KMS-11 (cell line): Measurements from ENCODE around the gene CREB1.

Source experiments
- H2AFZ ChIP-seq: fragments of 200-600 bp; sonication (generic); 2 replicates; pipeline ENCODE4 v1.6.1; 2016; ENCODE audit warnings: antibody characterized with exemption, mixed run types, low read depth
- H3K27ac ChIP-seq: fragments of 200-600 bp; sonication (generic); 2 replicates; pipeline ENCODE4 v1.6.1; 2016; ENCODE audit warnings: mild to moderate bottlenecking, mixed run types
- H3K27me3 ChIP-seq: fragments of 200-600 bp; sonication (generic); 2 replicates; pipeline ENCODE4 v1.6.1; 2017; ENCODE audit warnings: mild to moderate bottlenecking, low read depth, mixed run types, moderate library complexity; ENCODE audit not compliant: insufficient read depth
- H3K36me3 ChIP-seq: fragments of 200-600 bp; sonication (generic); 2 replicates; pipeline ENCODE4 v1.6.1; 2017; ENCODE audit warnings: mild to moderate bottlenecking, mixed run types; ENCODE audit not compliant: insufficient read depth
- H3K4me1 ChIP-seq: fragments of 200-600 bp; sonication (generic); 2 replicates; pipeline ENCODE4 v1.6.1; 2016; ENCODE audit warnings: mild to moderate bottlenecking, low read depth, mixed run types; ENCODE audit not compliant: poor library complexity, severe bottlenecking
- H3K4me2 ChIP-seq: fragments of 200-600 bp; sonication (generic); 2 replicates; pipeline ENCODE4 v1.7.0; 2016; ENCODE audit warnings: mild to moderate bottlenecking, mixed run types
- H3K4me3 ChIP-seq: fragments of 200-600 bp; sonication (generic); IDR thresholded peaks from 2 replicates; pipeline ENCODE4 v1.6.1; 2017; ENCODE audit warnings: low read depth, low read length, mixed read lengths; ENCODE audit not compliant: insufficient read depth
- H3K79me2 ChIP-seq: fragments of 200-600 bp; sonication (generic); 2 replicates; pipeline ENCODE4 v1.6.1; 2016; ENCODE audit warnings: low read depth, mixed run types; ENCODE audit not compliant: insufficient read depth
- H3K9ac ChIP-seq: fragments of 200-600 bp; sonication (generic); 2 replicates; pipeline ENCODE4 v1.6.1; 2016; ENCODE audit warnings: mild to moderate bottlenecking, mixed run types
- H4K20me1 ChIP-seq: fragments of 200-600 bp; sonication (generic); 2 replicates; pipeline ENCODE4 v1.6.1; 2016; ENCODE audit warnings: mild to moderate bottlenecking, mixed run types; ENCODE audit not compliant: insufficient read depth
- TF ChIP-seq, protein P1 (sequence below): fragments of 200-600 bp; sonication (generic); conservative IDR thresholded peaks from 2 replicates; pipeline ENCODE4 v1.6.1; 2017; ENCODE audit warnings: low read depth, mild to moderate bottlenecking, antibody characterized with exemption, low read length, moderate library complexity, mixed read lengths

Gene CREB1

DNA sequence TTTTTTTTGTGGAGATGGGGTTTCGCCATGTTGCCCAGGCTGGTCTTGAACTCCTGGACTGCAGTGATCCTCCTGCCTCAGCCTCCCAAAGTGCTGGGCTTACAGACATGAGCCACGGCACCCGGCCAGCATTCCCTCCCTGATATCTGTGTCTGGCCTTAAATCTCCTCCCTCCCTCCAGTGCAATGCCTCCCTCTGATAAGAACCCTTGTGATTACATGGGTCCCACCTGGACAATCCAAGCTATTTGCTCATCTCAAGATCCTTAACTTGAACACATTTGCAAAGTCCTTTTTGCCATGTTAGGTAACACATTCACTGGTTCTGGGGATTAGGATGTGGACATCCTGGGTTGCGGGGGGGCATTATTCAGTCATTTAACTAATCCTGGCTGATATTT is 40.5 kb upstream of the CREB1 start:
- TF ChIP-seq, protein P1, sequence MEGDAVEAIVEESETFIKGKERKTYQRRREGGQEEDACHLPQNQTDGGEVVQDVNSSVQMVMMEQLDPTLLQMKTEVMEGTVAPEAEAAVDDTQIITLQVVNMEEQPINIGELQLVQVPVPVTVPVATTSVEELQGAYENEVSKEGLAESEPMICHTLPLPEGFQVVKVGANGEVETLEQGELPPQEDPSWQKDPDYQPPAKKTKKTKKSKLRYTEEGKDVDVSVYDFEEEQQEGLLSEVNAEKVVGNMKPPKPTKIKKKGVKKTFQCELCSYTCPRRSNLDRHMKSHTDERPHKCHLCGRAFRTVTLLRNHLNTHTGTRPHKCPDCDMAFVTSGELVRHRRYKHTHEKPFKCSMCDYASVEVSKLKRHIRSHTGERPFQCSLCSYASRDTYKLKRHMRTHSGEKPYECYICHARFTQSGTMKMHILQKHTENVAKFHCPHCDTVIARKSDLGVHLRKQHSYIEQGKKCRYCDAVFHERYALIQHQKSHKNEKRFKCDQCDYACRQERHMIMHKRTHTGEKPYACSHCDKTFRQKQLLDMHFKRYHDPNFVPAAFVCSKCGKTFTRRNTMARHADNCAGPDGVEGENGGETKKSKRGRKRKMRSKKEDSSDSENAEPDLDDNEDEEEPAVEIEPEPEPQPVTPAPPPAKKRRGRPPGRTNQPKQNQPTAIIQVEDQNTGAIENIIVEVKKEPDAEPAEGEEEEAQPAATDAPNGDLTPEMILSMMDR = no peak
- Histone ChIP-seq H3K79me2 (no peaks in the 10 kb centered on the region), H3K36me3 (no peaks in the 10 kb centered on the region), H3K27me3 (no peaks in the 10 kb centered on the region), H4K20me1 (no peaks in the 10 kb centered on the region), H3K4me2 (no peak overlapping the region), H3K4me1 (no peaks in the 10 kb centered on the region), H3K27ac (no peak overlapping the region), H2AFZ (no peak overlapping the region), H3K4me3 (no peak overlapping the region), H3K9ac (no peak overlapping the region)

DNA sequence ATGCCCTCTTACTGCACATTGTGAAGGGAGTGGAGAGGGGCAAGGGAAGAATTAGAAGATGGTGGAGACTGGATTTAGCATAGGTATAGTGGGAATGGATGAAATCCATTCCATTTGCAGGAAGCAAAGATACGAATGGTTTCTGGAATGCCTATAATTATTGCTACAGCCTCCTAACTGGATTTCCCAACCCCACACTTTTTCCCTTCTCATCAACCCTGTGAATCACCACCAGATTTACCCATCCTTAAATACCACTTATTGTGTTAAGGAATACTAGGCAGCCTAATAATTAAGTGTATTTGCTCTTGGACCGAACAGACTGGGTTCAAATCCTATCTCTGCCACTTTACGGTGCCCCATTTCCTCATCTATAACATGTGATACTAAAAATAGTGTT is 39.3 kb upstream of the CREB1 start:
- no peak overlapping the region for H3K4me2 ChIP-seq
- no peaks in the 10 kb centered on the region for H3K4me1 ChIP-seq
- H2AFZ ChIP-seq = no peak overlapping the region
- no peak overlapping the region for H3K4me3 ChIP-seq
- TF ChIP-seq, protein P1 = no peak
- H3K27me3 ChIP-seq = no peaks in the 10 kb centered on the region
- no peaks in the 10 kb centered on the region for H3K79me2 ChIP-seq
- no peaks in the 10 kb centered on the region for H4K20me1 ChIP-seq
- H3K27ac ChIP-seq = no peak overlapping the region
- no peaks in the 10 kb centered on the region for H3K36me3 ChIP-seq
- H3K9ac ChIP-seq = no peak overlapping the region

DNA sequence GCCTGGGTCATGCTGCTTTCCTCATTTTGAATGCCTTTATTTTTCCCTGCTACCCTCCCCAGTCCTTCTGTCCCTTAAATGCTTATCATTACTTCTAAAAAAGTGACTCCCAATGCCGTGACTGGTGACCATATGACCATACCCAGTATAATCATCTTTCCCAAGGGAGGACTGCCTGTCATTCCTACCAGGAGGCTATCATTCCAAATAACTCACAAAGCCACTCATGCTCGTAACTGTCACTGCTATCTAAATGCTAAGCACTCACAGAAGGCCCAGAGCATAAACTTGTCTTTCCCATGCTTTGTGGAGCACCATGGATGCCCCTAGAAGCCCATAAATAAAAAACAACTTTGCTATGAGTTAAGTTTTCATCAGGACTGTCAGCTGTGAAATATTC is 38.7 kb upstream of the CREB1 start:
- no peaks in the 10 kb centered on the region for H3K4me1 ChIP-seq
- H3K27ac ChIP-seq = no peak overlapping the region
- H3K79me2 ChIP-seq = no peaks in the 10 kb centered on the region
- no peaks in the 10 kb centered on the region for H3K27me3 ChIP-seq
- H2AFZ ChIP-seq = no peak overlapping the region
- no peaks in the 10 kb centered on the region for H4K20me1 ChIP-seq
- H3K4me2 ChIP-seq = no peak overlapping the region
- TF ChIP-seq, protein P1 = no peak
- H3K36me3 ChIP-seq = no peaks in the 10 kb centered on the region
- H3K9ac ChIP-seq = no peak overlapping the region
- H3K4me3 ChIP-seq = no peak overlapping the region

DNA sequence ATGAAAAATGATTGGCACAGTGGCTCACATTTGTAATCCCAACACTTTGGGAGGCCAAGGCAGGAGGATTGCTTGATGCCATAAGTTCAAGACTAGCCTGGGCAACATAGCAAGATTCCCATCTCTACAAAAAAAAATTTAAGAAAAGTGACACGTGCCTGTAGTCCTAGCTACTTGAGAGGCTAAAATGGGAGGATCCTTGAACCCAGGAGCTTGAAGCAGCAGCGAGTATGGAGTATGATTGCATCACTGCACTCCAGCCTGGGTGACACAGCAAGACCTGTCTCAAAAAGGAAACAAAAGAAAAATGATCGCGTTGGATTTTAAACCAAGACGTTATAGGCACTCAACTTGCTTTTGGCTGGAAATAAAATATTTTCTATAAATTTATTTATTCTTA is 37.8 kb upstream of the CREB1 start:
- Histone ChIP-seq H3K4me3 (no peak overlapping the region), H3K4me1 (no peaks in the 10 kb centered on the region), H3K9ac (no peak overlapping the region), H3K79me2 (no peaks in the 10 kb centered on the region), H2AFZ (no peak overlapping the region), H3K27me3 (no peaks in the 10 kb centered on the region), H3K4me2 (no peak overlapping the region), H4K20me1 (no peaks in the 10 kb centered on the region), H3K27ac (no peak overlapping the region), H3K36me3 (no peaks in the 10 kb centered on the region)
- TF ChIP-seq, protein P1 = no peak

DNA sequence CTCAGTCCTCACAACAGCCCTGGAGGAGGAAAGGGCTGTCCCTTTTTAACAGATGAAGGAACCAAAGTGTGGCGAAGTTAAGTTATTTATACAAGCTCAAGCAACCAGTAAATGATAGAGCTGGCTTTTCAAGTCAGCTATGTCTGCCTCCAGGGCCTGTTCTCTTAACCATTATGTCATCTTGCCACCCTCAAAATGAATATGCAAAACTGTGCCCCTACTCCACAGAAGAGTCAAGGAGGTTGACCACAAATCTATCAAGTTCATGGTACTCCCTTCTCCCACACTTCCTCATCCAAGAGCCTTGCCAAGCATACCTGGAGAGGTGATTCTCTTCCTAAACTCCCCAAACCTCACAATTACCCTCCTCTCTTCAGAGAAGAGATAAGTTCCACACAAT is 37.3 kb upstream of the CREB1 start:
- Histone ChIP-seq H3K79me2 (no peaks in the 10 kb centered on the region), H2AFZ (no peak overlapping the region), H3K9ac (no peak overlapping the region), H3K27me3 (no peaks in the 10 kb centered on the region), H3K4me3 (no peak overlapping the region), H3K36me3 (no peaks in the 10 kb centered on the region), H3K4me1 (no peaks in the 10 kb centered on the region), H4K20me1 (no peaks in the 10 kb centered on the region), H3K27ac (no peak overlapping the region), H3K4me2 (no peak overlapping the region)
- TF ChIP-seq, protein P1 = no peak
